ENCODE measurements around the gene CTNNA1.
"Not testable (repeated sequence)": the region's sequence is repeated elsewhere in the genome, so short reads cannot be mapped to it uniquely, and the experiment has no call there.

CTNNA1 gene

DNA sequence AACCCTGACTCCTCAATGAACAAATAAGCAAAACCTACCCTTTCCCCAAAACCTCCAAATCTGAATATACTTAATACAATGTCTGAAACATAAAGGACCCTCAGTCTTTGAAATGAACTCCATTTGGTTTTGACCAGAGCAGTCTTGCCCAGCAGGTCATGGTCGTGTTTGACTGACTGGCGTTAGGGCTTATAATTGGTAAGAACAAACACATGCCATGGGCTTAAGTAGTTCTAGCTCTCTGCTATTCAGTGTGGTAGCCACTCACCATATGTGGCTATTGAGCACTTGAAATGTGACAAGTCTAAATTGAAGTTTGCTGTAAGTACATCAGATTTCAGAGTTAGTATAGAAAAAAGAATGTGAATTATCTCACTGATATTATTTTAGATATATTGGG lies 79.9 kb downstream of the CTNNA1 start:
- H3F3A ChIP-seq (ENCODE audit: control insufficient read depth, insufficient read depth), result no peaks in the 10 kb centered on the region
- no peaks in the 10 kb centered on the region for H3K9me2 ChIP-seq (replicated peaks; ENCODE audit: control insufficient read depth, low read length)
- no peaks in the 10 kb centered on the region for H3K27me3 ChIP-seq (ENCODE audit: control insufficient read depth, low read length)
- no peak overlapping the region for H3K4me2 ChIP-seq (ENCODE audit: low read length)
- H3K4me1 ChIP-seq (ENCODE audit: control insufficient read depth, low read length), result no peaks in the 10 kb centered on the region
- no peak for TF ChIP-seq EZH2phosphoT487 (IDR thresholded peaks at IDR 0.05; ENCODE audit: borderline replicate concordance, low read length)
- TF ChIP-seq, protein P1, sequence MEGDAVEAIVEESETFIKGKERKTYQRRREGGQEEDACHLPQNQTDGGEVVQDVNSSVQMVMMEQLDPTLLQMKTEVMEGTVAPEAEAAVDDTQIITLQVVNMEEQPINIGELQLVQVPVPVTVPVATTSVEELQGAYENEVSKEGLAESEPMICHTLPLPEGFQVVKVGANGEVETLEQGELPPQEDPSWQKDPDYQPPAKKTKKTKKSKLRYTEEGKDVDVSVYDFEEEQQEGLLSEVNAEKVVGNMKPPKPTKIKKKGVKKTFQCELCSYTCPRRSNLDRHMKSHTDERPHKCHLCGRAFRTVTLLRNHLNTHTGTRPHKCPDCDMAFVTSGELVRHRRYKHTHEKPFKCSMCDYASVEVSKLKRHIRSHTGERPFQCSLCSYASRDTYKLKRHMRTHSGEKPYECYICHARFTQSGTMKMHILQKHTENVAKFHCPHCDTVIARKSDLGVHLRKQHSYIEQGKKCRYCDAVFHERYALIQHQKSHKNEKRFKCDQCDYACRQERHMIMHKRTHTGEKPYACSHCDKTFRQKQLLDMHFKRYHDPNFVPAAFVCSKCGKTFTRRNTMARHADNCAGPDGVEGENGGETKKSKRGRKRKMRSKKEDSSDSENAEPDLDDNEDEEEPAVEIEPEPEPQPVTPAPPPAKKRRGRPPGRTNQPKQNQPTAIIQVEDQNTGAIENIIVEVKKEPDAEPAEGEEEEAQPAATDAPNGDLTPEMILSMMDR (IDR thresholded peaks at IDR 0.05; ENCODE audit: low read depth, low read length, poor library complexity, severe bottlenecking), result no peak
- H3K9me3 ChIP-seq (ENCODE audit: control insufficient read depth, insufficient read depth, low read length), result no peaks in the 10 kb centered on the region
- H4K20me1 ChIP-seq (ENCODE audit: control insufficient read depth, insufficient read depth, low read depth, low read length), result no peaks in the 10 kb centered on the region
- no peaks in the 10 kb centered on the region for H3K36me3 ChIP-seq (ENCODE audit: control insufficient read depth, low read length)
- no peaks in the 10 kb centered on the region for H3K79me2 ChIP-seq (ENCODE audit: control insufficient read depth, low read length)
- no peak overlapping the region for H3K4me3 ChIP-seq (ENCODE audit: low read length)
- H3K27ac ChIP-seq (ENCODE audit: low read depth, low read length), result no peak overlapping the region

DNA sequence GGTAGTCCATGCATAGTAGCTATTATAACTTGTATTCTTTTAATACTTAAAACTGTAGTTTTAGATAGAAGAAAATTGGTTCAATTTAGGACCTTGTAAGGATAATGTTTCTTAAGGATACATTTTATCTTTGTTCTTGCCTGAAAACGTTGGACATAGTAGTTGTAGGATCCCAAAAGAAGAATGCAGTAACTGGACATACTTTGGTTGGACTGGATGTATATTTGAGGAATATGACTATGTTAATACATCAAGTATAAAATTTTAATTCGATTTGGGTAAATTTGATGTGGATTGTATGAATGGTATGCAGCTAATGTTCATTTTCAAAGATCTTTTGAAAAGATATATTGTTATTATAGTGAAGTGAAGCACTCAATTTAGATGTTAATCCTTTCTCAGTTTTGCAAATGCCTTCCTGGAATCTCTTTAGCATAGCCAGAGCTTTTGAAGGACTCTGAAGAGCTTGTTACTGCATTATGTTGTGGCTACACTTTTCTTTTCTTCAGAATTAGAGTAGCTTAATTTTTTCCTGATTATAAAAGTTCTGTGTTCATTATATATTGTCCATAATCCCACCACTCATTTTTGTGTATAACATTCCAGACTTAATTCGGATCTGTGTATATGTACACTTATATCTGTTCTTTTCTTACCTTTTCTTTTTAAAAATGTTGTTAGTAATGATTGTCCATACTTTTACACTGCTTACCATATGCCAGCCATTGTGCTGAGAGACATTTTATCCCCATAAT lies 80.7 kb downstream of the CTNNA1 start:
- H3K36me3 ChIP-seq (ENCODE audit: control insufficient read depth, low read length), result no peaks in the 10 kb centered on the region
- no peak overlapping the region for H3K27ac ChIP-seq (ENCODE audit: low read depth, low read length)
- no peaks in the 10 kb centered on the region for H3K4me1 ChIP-seq (ENCODE audit: control insufficient read depth, low read length)
- H3K4me3 ChIP-seq (ENCODE audit: low read length), result no peak overlapping the region
- no peaks in the 10 kb centered on the region for H3K9me3 ChIP-seq (ENCODE audit: control insufficient read depth, insufficient read depth, low read length)
- H3K79me2 ChIP-seq (ENCODE audit: control insufficient read depth, low read length), result no peaks in the 10 kb centered on the region
- no peaks in the 10 kb centered on the region for H3K27me3 ChIP-seq (ENCODE audit: control insufficient read depth, low read length)
- no peak for TF ChIP-seq EZH2phosphoT487 (IDR thresholded peaks at IDR 0.05; ENCODE audit: borderline replicate concordance, low read length)
- TF ChIP-seq, protein P1 (IDR thresholded peaks at IDR 0.05; ENCODE audit: low read depth, low read length, poor library complexity, severe bottlenecking), result no peak
- H3K4me2 ChIP-seq (ENCODE audit: low read length), result no peak overlapping the region
- no peaks in the 10 kb centered on the region for H4K20me1 ChIP-seq (ENCODE audit: control insufficient read depth, insufficient read depth, low read depth, low read length)
- H3F3A ChIP-seq (ENCODE audit: control insufficient read depth, insufficient read depth), result no peaks in the 10 kb centered on the region
- no peaks in the 10 kb centered on the region for H3K9me2 ChIP-seq (replicated peaks; ENCODE audit: control insufficient read depth, low read length)

- H3K27me3 ChIP-seq (ENCODE audit: control insufficient read depth, low read length); H3K4me2 ChIP-seq (ENCODE audit: low read length); H3K27ac ChIP-seq (ENCODE audit: low read depth, low read length); H4K20me1 ChIP-seq (ENCODE audit: control insufficient read depth, insufficient read depth, low read depth, low read length); H3K36me3 ChIP-seq (ENCODE audit: control insufficient read depth, low read length); H3K9me3 ChIP-seq (ENCODE audit: control insufficient read depth, insufficient read depth, low read length); H3K79me2 ChIP-seq (ENCODE audit: control insufficient read depth, low read length); H3K9me2 ChIP-seq (replicated peaks; ENCODE audit: control insufficient read depth, low read length); H3K4me1 ChIP-seq (ENCODE audit: control insufficient read depth, low read length); H3F3A ChIP-seq (ENCODE audit: control insufficient read depth, insufficient read depth); H3K4me3 ChIP-seq (ENCODE audit: low read length): not testable (repeated sequence)
Observed at GRCh38 chr5:138834853-138835252, 81.6 kb downstream of the CTNNA1 start.

DNA sequence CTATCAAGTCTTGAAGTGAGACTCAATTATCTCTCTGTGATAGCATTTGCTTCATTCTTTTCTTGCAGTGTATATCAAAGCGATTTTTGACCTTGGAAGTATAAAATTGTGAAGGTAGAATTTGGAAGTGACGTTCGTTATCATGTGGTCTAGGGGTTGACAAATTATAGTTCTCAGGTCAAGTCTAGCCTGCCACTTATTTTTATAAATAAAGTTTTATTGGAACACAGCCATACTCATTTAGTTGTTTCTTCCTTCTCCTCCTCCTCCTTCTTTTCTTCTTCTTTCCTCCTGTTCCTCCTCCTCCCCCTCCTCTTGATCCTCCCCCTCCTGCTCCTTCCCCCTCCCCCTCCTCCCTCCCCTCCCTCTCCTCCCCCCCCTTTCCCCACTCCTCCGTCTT lies 83.9 kb downstream of the CTNNA1 start:
- Histone ChIP-seq H3F3A (ENCODE audit: control insufficient read depth, insufficient read depth) (no peaks in the 10 kb centered on the region), H3K9me3 (ENCODE audit: control insufficient read depth, insufficient read depth, low read length) (no peaks in the 10 kb centered on the region), H3K79me2 (ENCODE audit: control insufficient read depth, low read length) (no peaks in the 10 kb centered on the region), H3K4me1 (ENCODE audit: control insufficient read depth, low read length) (no peaks in the 10 kb centered on the region), H3K27me3 (ENCODE audit: control insufficient read depth, low read length) (no peaks in the 10 kb centered on the region), H3K9me2 (replicated peaks; ENCODE audit: control insufficient read depth, low read length) (no peaks in the 10 kb centered on the region), H3K27ac (ENCODE audit: low read depth, low read length) (no peak overlapping the region), H3K36me3 (ENCODE audit: control insufficient read depth, low read length) (no peaks in the 10 kb centered on the region), H4K20me1 (ENCODE audit: control insufficient read depth, insufficient read depth, low read depth, low read length) (no peaks in the 10 kb centered on the region), H3K4me2 (ENCODE audit: low read length) (no peak overlapping the region), H3K4me3 (ENCODE audit: low read length) (no peak overlapping the region)
- no peak for TF ChIP-seq EZH2phosphoT487 (IDR thresholded peaks at IDR 0.05; ENCODE audit: borderline replicate concordance, low read length)
- TF ChIP-seq, protein P1 (IDR thresholded peaks at IDR 0.05; ENCODE audit: low read depth, low read length, poor library complexity, severe bottlenecking), result no peak
